GM18505 (cell line): ENCODE measurements around the gene DNAJC1.

ENCODE experiments used
- ATAC-seq: cut with Tn5 transposase; IDR thresholded peaks from one replicate; pipeline ENCODE4 v1.9.1; 2021; ENCODE audit not compliant: unreplicated experiment
- POLR2A ChIP-seq: IDR thresholded peaks from 4 replicates; pipeline ENCODE4 v1.6.1; 2011; ENCODE audit warnings: borderline replicate concordance; ENCODE audit not compliant: insufficient read depth, insufficient read length; ENCODE audit errors: extremely low read depth

The DNAJC1 gene

GRCh38 chr10:21926358-21926925 is 77.1 kb downstream of the DNAJC1 start:
- TF ChIP-seq POLR2A = no peak
- no peak for ATAC-seq

GRCh38 chr10:21925851-21926250 is 77.7 kb downstream of the DNAJC1 start:
- ATAC-seq = no peak
- no peak for TF ChIP-seq POLR2A

GRCh38 chr10:21924511-21924910 is 79.0 kb downstream of the DNAJC1 start:
- ATAC-seq = no peak
- TF ChIP-seq POLR2A = no peak

GRCh38 chr10:21920633-21921032 is 82.9 kb downstream of the DNAJC1 start:
- ATAC-seq = no peak
- no peak for TF ChIP-seq POLR2A

GRCh38 chr10:21919906-21920305 is 83.6 kb downstream of the DNAJC1 start:
- TF ChIP-seq POLR2A = no peak
- ATAC-seq = no peak

- TF ChIP-seq POLR2A = no peak
- ATAC-seq = no peak
Measured at GRCh38 chr10:21919117-21919516, 84.4 kb downstream of the DNAJC1 start.

GRCh38 chr10:21912625-21913024 is 90.9 kb downstream of the DNAJC1 start:
- no peak for ATAC-seq
- TF ChIP-seq POLR2A = no peak

GRCh38 chr10:21910798-21911197 is 92.7 kb downstream of the DNAJC1 start:
- ATAC-seq = no peak
- TF ChIP-seq POLR2A = no peak

- no peak for ATAC-seq
- TF ChIP-seq POLR2A = no peak
Measured at GRCh38 chr10:21907436-21907835, 96.1 kb downstream of the DNAJC1 start.

- no peak for TF ChIP-seq POLR2A
- ATAC-seq = no peak
Measured at GRCh38 chr10:21904930-21905329, 98.6 kb downstream of the DNAJC1 start.

- no peak for ATAC-seq
- TF ChIP-seq POLR2A = no peak
Measured at GRCh38 chr10:21899736-21900135, 103.8 kb downstream of the DNAJC1 start.

GRCh38 chr10:21895932-21896331 is 107.6 kb downstream of the DNAJC1 start:
- no peak for TF ChIP-seq POLR2A
- no peak for ATAC-seq

- no peak for TF ChIP-seq POLR2A
- no peak for ATAC-seq
Measured at GRCh38 chr10:21894648-21895342, 108.7 kb downstream of the DNAJC1 start.

- ATAC-seq = no peak
- no peak for TF ChIP-seq POLR2A
Measured at GRCh38 chr10:21891439-21891838, 112.1 kb downstream of the DNAJC1 start.
